IPS DF 4.7 (cell line): ENCODE data around the gene RRP15.

Experiments
- DNase-seq: peaks from one replicate; pipeline ENCODE4 v3.0.0-alpha.2; 2013; ENCODE audit warnings: low spot score; ENCODE audit errors: extremely low read depth

Gene RRP15

GRCh38 chr1:218384581-218384993 lies 99.5 kb downstream of the RRP15 start:
- DNase-seq, result no peak
